DMS114 treated with DMSO at 0.1 percent for 48 hours (cell line): ENCODE measurements around the gene TSPAN33.
"Not testable (repeated sequence)": the region's sequence is repeated elsewhere in the genome, so short reads cannot be mapped to it uniquely, and the experiment has no call there.

Experiments
- DNase-seq: peaks from one replicate; lab custom pipeline; 2025; ENCODE audit not compliant: unreplicated experiment; lab: John Stamatoyannopoulos, UW

Gene TSPAN33

DNA sequence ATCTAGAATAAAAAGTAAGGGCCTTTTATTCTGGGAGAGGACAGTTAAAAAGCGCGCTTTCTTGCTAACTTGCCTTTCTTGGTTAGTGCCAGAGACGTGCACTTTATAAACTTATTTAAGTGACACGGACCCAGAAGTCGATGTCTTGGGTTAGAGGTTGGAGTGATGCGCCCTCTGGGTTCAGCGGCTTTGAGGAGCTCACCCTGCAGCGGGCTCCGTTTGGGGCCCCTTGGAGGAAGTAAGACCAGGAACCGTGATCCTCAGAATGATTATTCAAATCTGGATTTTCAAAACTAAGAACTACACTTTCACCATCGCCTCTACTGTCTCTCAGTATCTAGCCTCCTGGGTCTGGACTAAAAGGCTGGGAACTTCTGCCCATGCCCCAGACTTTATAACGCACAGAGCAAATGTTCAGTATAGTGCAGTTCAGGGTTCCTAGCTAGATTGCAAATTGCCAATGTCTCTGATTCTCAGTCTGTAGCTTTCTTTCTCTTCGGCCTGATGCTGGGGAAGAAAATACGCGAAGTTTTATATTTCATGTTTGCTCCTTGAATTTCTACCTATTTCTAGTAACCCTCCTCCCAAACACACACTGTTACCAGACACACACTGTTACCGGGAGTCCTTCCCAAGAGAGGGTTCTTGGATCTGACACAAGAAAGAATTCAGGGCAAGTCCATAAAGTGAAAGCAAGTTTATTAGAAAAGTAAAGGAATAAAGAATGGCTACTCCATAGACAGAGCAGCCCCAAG, 25.4 kb downstream of the TSPAN33 start:
- DNase-seq: no peak

DNA sequence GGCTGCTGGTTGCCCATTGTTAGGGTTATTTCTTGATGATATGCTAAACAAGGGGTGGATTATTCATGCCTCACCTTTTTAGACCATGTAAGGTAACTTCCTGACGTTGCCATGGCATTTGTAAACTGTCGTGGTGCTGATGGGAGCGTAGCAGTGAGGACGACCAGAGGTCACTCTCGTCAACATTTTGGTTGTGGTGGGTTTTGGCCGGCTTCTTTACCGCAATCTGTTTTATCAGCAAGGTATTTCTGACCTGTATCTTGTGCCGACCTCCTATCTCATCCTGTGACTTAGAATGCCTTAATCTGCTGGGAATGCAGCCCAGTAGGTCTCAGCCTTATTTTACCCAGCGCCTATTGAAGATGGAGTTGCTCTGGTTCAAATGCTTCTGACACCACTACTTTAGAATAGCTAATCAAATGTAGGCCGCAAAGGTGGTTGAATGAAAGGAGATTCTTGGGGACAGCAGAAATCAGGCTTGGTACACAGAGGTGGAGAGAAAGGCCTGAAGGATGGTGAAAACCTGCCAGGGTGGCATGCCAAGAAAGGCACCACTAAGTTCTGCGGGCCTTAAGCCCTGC, 26.0 kb downstream of the TSPAN33 start:
- no peak for DNase-seq

DNA sequence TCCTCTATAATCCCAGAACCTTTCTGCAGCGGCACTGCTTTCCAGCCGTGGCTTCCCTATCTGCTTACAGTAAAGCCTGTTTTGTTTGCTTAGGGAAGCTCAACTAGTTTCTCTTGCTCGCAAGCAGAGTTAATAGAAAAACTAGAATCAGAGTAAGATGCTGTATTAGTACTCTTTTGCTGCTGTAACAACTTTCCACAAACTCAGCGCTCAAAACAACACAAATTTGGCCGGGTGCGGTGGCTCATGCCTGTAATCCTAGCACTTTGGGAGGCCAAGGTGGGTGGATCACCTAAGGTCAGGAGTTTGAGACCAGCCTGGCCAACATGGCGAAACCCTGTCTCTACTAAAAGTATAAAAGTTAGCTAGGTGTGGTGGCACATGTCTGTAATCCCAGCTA, 29.4 kb downstream of the TSPAN33 start:
- not testable (repeated sequence) for DNase-seq

DNA sequence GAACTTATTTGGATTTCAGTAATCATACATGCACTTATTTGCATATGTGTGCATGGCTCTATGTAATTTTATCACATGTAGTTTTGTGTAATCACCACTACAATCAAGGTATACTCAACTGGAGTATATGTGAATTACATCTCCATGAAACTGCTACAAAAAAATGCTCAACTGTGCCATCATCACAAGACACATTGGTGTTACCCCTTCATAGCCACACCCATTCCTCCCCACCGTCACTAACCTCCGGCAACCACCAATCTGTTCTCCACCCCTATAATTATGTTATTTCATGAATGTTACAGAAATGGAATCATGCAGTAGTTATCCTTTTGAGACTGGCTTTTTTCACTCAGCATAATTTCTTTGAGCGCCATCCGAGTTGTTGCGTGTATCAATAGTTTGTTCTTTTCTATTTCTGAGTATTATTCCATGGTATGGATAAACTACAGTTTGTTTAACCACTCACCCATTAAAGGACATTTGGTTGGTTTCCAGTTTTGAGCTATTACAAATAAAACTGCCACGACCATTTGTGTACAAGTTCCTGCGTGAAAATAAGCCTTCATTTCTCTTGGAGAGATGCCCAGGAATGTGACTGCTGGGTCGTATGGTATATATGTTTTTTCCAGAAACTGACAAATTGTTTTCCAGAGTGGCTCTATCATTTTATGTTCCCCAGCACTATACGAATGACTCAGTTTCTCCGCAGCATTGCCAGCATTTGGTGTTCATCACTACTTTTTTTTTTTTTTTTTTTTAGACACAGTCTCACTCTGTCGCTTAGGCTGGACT, 32.6 kb downstream of the TSPAN33 start:
- no peak for DNase-seq

DNA sequence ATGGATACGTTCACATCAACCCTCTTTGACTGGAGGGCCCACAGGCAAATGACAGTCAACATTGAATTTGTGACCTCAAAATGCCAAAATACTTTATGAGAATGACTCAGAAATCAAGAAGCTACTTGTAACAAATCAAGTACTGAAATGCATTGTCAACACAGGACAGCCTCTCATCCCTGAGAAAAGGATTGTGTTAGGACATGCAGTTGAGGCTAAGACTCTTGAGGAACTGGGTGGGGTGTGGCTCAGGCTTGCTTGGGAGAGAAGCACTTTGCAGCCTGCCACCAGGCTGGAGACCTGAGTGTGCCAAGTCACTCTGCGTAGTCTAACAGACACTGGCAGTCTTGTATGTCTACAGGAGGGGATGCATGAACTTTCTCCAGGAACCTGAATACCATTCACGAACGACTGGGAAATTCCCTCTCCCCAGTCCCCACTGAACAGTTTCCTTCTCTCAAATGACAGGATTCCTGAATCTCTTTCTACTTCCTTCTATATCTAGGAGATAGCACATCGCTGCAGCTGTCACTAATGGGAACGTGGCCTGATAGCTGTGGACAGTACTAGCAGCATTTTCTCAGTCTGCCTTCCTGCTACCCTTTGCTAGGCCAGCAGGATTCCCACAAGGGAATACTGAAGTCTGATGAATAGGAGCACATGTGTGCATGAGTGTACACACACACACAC, 40.6 kb downstream of the TSPAN33 start:
- no peak for DNase-seq

DNA sequence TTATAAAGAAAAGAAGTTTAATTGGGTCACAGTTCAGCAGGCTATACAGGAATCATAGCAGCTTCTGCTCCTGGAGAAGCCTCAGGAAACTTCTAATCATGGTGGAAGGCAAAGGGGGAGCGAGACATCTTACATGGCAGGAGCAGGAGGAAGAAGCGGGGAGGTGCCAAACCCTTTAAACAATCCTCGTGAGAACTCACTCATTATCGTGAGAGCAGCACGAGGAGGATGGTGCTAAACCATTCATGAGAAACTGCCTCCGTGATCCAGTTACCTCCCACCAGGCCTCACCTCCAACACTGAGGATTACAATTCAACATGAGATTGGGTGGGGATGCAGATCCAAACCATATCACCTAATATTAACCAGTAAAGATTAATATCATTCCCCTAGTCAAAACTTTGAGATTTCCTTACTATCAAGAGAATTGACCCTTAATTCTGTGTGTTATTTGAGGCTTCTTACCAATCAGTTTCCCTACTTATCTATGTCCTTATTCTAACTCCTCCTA, 42.3 kb downstream of the TSPAN33 start:
- no peak for DNase-seq

GRCh38 chr7:129187681-129188371, 43.3 kb downstream of the TSPAN33 start:
- no peak for DNase-seq

GRCh38 chr7:129188372-129188891, 43.9 kb downstream of the TSPAN33 start, which contains the start of gene SMO:
TSS of gene SMO (plus strand) at chr7:129188633. CDS start at chr7:129189152, 519 bp downstream.
- DNase-seq: peak; percentile 23

DNA sequence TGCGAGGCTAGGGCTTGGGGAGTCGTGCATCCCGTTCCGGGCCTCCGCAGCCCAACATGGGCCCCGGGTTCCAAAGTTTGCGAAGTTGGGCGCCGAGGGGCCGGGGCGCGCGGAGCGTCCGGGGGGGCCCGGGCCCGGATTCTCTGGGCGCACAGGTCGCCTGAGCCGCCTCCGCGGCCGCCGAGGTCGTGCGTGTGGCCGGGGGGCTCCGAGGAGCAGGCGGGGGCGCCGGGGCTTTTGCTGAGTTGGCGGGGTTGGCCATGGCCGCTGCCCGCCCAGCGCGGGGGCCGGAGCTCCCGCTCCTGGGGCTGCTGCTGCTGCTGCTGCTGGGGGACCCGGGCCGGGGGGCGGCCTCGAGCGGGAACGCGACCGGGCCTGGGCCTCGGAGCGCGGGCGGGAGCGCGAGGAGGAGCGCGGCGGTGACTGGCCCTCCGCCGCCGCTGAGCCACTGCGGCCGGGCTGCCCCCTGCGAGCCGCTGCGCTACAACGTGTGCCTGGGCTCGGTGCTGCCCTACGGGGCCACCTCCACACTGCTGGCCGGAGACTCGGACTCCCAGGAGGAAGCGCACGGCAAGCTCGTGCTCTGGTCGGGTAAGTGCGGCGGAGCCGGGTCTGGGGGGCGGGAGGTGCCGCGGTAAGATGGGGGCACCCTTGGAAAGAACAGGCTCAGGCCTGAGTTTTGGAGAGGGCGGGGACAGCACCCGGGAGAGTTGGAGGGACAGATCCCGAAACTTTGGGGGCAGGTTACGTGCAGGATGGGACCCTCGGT, 44.6 kb downstream of the TSPAN33 start:
- DNase-seq: no peak

- DNase-seq: no peak
These were observed 45.3 kb downstream of the TSPAN33 start for GRCh38 chr7:129189661-129190310.

DNA sequence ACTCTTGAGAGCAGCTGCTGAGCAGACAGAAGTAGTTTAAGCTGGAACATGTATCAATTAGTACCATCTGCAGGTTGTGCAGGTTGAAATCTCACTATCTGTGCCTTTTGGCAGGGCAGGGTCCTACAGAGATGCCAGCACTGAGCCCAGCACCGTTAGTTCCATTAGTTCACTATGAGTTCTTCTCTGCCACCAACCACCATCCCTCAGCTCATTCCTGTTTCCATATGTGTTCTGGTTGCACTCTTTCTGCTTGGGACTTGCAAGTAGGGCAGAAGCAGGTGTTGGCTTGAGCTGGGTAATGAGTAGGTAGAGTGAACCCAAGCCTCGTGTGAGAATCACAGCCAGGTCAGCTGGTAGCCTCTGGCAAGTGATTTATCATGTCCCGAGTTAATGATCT, 46.8 kb downstream of the TSPAN33 start:
- no peak for DNase-seq

DNA sequence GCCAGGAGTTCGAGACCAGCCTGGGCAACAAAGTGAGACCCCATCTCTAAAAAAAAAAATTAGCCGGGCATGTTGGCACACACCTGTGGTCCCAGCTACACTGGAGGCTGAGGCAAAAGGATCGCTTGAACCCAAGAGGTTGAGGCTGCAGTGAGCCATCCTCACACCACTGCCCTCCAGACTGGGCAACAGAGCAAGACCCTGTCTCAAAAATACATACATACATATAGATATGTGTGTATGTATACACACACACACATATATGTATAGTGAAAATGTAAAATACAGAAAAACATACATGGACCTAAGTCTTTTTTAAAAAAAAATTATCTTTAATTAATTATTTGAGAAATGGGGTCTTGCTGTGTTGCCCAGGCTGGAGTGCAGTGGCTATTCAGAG, 49.4 kb downstream of the TSPAN33 start:
- no peak for DNase-seq

GRCh38 chr7:129197771-129198170, 53.3 kb downstream of the TSPAN33 start:
- DNase-seq: no peak

GRCh38 chr7:129199406-129199805, 54.9 kb downstream of the TSPAN33 start:
- DNase-seq: no peak

DNA sequence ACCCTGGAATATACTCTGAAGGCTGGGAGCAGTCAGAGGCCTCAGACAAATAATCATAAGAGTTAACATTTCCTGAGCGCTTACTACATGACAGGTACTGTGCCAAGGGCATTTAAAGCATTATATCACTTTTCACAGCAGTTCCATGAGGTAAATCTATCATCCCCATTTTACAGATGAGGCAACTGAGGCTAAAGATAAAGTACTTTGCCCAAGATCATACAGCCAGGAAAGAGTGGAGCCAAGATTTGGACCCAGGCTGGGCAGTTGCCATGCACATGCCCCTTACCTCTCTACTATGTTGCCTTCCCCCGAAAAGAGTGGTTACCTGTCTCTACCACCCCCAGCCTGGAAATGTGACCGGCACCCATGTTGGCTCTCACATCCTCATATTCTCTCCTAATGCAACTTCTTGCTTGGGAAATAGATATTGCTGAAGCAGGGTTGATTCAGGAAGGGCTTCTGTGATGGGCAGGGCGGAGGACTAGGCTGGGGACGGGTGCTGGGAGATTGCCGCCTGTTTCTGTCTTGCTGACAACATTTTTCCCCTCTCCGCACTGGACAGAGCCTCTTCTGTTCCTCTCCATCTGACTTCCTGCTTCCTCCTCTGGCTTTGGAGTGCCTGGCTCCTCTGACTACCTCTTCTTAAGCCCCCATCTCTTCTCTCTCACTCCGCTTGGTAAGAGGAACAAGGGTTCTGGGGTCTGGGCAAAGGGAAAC, 57.7 kb downstream of the TSPAN33 start:
- no peak for DNase-seq

GRCh38 chr7:129203050-129203741, 58.7 kb downstream of the TSPAN33 start:
- DNase-seq: no peak

DNA sequence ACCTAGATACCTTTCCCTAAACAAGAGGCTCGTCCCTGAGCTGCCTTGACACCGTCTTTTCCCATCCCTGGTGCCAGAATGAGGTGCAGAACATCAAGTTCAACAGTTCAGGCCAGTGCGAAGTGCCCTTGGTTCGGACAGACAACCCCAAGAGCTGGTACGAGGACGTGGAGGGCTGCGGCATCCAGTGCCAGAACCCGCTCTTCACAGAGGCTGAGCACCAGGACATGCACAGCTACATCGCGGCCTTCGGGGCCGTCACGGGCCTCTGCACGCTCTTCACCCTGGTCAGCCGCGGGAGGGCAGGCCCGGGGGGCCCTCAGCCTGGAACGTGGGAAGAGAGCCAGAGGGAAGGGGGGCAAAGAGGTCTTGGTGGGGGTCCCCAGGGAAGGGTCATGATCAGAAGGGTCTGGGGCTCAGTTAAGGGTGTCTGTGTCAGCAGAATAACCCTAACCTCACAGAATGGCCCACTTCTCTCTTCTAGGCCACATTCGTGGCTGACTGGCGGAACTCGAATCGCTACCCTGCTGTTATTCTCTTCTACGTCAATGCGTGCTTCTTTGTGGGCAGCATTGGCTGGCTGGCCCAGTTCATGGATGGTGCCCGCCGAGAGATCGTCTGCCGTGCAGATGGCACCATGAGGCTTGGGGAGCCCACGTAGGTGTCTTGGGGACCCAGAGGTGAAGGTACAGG, 60.8 kb downstream of the TSPAN33 start:
- no peak for DNase-seq
